ENCODE measurements around the gene CCSER1. TPM values are rescaled to one million over a fixed set of nuclear protein-coding genes. Genes with fewer than 3 reads are reported as not detected.

Gene CCSER1
- total RNA-seq, 3 donors from 2014 or later (not counting 1 experiment from before 2014, with no cell fraction given), result 0.87 to 1.1 (median 1.1) TPM

DNA sequence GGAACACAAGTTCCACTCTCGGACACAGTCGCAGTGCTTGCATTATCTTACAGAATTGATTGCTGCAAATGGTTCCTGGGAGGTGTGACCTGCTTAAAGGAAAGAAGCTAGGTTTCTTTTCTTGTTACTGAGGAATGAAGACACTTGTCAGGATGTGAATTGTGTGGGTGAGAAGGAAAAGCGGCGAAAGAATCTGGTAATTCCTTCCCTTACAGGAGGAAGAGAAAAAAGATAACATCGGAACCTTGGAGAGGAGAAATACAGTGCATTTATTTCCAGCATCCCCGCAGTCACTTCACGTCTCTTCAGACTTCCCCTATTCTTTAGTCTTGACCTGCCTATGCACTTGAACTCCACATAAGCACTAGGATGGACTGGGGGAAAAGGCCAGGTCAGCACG lies 389 bp upstream of the CCSER1 start:
- H3K27ac Mint-ChIP-seq, result no peak overlapping the region
- Histone ChIP-seq H3K36me3 (ENCODE audit: control insufficient read depth, insufficient read depth, low read length) (no peaks in the 10 kb centered on the region), H3K27me3 (ENCODE audit: control insufficient read depth, insufficient read depth, low read length) (no peaks in the 10 kb centered on the region), H3K4me1 (ENCODE audit: control insufficient read depth, insufficient read depth, low read length) (peaks cover 11% of the 10 kb centered on the region), H3K9me3 (ENCODE audit: control insufficient read depth, insufficient read depth, low read length) (no peaks in the 10 kb centered on the region), H3K27ac (ENCODE audit: low read length) (peak overlapping the region; percentile 26), H3K4me3 (ENCODE audit: low read length) (peak overlapping the region; percentile 44)
- DNase-seq, result no peak
- H3K4me1 Mint-ChIP-seq, result peaks cover 22% of the 10 kb centered on the region in 2 donors
- H3K27me3 Mint-ChIP-seq (ENCODE audit: low read depth in 2 of 2), result peaks cover 28 to 34% of the 10 kb centered on the region in 2 donors
- intact Hi-C loops (cut with micrococcal nuclease), result no loop called here
- no peak for ATAC-seq
- no peaks in the 10 kb centered on the region for H3K36me3 Mint-ChIP-seq
- H3K9me3 Mint-ChIP-seq, result peaks cover 0 to 4% of the 10 kb centered on the region in 2 donors
- 5% methylated on average over 7 of the region's 8 CpGs for WGBS (ENCODE audit: insufficient coverage)
- TF ChIP-seq, protein P1, sequence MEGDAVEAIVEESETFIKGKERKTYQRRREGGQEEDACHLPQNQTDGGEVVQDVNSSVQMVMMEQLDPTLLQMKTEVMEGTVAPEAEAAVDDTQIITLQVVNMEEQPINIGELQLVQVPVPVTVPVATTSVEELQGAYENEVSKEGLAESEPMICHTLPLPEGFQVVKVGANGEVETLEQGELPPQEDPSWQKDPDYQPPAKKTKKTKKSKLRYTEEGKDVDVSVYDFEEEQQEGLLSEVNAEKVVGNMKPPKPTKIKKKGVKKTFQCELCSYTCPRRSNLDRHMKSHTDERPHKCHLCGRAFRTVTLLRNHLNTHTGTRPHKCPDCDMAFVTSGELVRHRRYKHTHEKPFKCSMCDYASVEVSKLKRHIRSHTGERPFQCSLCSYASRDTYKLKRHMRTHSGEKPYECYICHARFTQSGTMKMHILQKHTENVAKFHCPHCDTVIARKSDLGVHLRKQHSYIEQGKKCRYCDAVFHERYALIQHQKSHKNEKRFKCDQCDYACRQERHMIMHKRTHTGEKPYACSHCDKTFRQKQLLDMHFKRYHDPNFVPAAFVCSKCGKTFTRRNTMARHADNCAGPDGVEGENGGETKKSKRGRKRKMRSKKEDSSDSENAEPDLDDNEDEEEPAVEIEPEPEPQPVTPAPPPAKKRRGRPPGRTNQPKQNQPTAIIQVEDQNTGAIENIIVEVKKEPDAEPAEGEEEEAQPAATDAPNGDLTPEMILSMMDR (IDR thresholded peaks at IDR 0.05), result no peak
- peak overlapping the region; percentile 92 for H3K4me3 Mint-ChIP-seq

GRCh38 chr4:90127706-90128345 lies 632 bp downstream of the CCSER1 start:
- H3K27me3 ChIP-seq (ENCODE audit: control insufficient read depth, insufficient read depth, low read length), result no peaks in the 10 kb centered on the region
- WGBS (ENCODE audit: insufficient coverage), result under 1% methylated on average over 80 of the region's 81 CpGs
- Mint-ChIP-seq H3K27ac (peak overlapping the region in 1 of 2 donors; percentile 68), H3K4me3 (peak overlapping the region; percentile 92), H3K9me3 (peaks cover 0 to 4% of the 10 kb centered on the region in 2 donors), H3K27me3 (ENCODE audit: low read depth in 2 of 2) (peaks cover 28 to 34% of the 10 kb centered on the region in 2 donors), H3K4me1 (peaks cover 22% of the 10 kb centered on the region in 2 donors), H3K36me3 (no peaks in the 10 kb centered on the region)
- H3K36me3 ChIP-seq (ENCODE audit: control insufficient read depth, insufficient read depth, low read length), result no peaks in the 10 kb centered on the region
- peak overlapping the region; percentile 69 for H3K27ac ChIP-seq (ENCODE audit: low read length)
- no peak for DNase-seq
- peaks cover 11% of the 10 kb centered on the region for H3K4me1 ChIP-seq (ENCODE audit: control insufficient read depth, insufficient read depth, low read length)
- peak overlapping the region; percentile 57 for H3K4me3 ChIP-seq (ENCODE audit: low read length)
- H3K9me3 ChIP-seq (ENCODE audit: control insufficient read depth, insufficient read depth, low read length), result no peaks in the 10 kb centered on the region
- ATAC-seq, result peak; percentile 28 to 50 (median 33)
- TF ChIP-seq, protein P1 (IDR thresholded peaks at IDR 0.05), result no peak
- intact Hi-C loops (cut with micrococcal nuclease), result no loop called here

DNA sequence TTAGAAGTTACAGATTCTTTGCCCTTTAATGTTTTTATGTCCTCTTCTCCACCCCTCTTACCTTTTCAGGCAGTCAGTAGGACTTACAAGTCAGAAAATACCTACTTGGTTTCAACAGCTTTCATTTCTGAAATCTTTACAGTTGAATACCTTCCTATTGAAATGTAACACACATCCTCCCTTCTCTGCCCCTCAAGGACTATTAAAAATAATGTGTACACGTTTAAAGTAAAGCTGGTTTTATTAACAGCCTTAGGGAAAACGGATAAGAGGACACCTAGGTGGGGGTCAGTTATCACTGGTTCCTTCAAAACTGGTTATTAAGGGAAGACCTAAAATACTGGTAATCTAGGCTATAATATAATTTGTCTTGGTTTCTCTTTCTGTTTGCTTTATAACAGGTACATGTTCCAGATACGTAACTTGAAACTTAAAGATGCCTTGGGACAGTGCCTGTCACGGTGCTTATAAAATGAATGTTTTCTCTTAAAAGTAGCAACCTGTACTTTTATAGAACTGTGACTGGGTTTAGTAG lies 1.8 kb downstream of the CCSER1 start:
- peak overlapping the region; percentile 60 for H3K27ac ChIP-seq (ENCODE audit: low read length)
- no peaks in the 10 kb centered on the region for H3K36me3 Mint-ChIP-seq
- intact Hi-C loops (cut with micrococcal nuclease), result no loop called here
- H3K9me3 ChIP-seq (ENCODE audit: control insufficient read depth, insufficient read depth, low read length), result no peaks in the 10 kb centered on the region
- H3K4me3 Mint-ChIP-seq, result peak overlapping the region; percentile 79
- peaks cover 22% of the 10 kb centered on the region in 2 donors for H3K4me1 Mint-ChIP-seq
- 24% methylated on average over 4 of the region's 4 CpGs for WGBS (ENCODE audit: insufficient coverage)
- H3K4me1 ChIP-seq (ENCODE audit: control insufficient read depth, insufficient read depth, low read length), result peaks cover 11% of the 10 kb centered on the region
- ATAC-seq (no peak), DNase-seq (no peak)
- no peaks in the 10 kb centered on the region for H3K27me3 ChIP-seq (ENCODE audit: control insufficient read depth, insufficient read depth, low read length)
- H3K27me3 Mint-ChIP-seq (ENCODE audit: low read depth in 2 of 2), result peaks cover 28 to 34% of the 10 kb centered on the region in 2 donors
- no peak overlapping the region for H3K27ac Mint-ChIP-seq
- H3K9me3 Mint-ChIP-seq, result peaks cover 0 to 4% of the 10 kb centered on the region in 2 donors
- H3K36me3 ChIP-seq (ENCODE audit: control insufficient read depth, insufficient read depth, low read length), result no peaks in the 10 kb centered on the region
- H3K4me3 ChIP-seq (ENCODE audit: low read length), result peak overlapping the region; percentile 57
- TF ChIP-seq, protein P1 (IDR thresholded peaks at IDR 0.05), result no peak
